A673 (cell line): ENCODE results near the gene NEURL1B. TPM values are rescaled to one million over a fixed set of nuclear protein-coding genes. Genes with fewer than 3 reads are reported as not detected.

Source experiments
- BruUV-seq: library from RNA; stranded (reverse); fragments of 400-500 nt; replicated peaks from 2 replicates; lab custom pipeline; 2021; lab: Mats Ljungman, UMichigan
- CTCF ChIA-PET: fragments of 300-600 bp; sonication (Branson Sonifier 250); formaldehyde crosslinking; loops from one replicate; lab custom pipeline; 2022; ENCODE audit warnings: antibody characterized with exemption; lab: Charles Lee
- POLR2A ChIA-PET: fragments of 300-600 bp; sonication (Branson Sonifier 250); formaldehyde crosslinking; loops from one replicate; lab custom pipeline; 2022; ENCODE audit warnings: antibody characterized with exemption; ENCODE audit not compliant: low non-redundant PET; lab: Charles Lee
- DNase-seq: peaks from one replicate; pipeline ENCODE4 v3.0.0-alpha.2; 2015; ENCODE audit warnings: low spot score
- H3K27ac ChIP-seq: fragments of 200-600 bp; sonication (generic); 2 replicates; pipeline ENCODE4 v1.5.1; 2016; ENCODE audit warnings: mixed run types, low read depth, mild to moderate bottlenecking, mixed read lengths, antibody characterized with exemption, low read length; ENCODE audit not compliant: poor library complexity, severe bottlenecking
- H3K27me3 ChIP-seq: fragments of 200-600 bp; sonication (generic); replicated peaks from 2 replicates; pipeline ENCODE4 v1.6.1; 2017; ENCODE audit warnings: mixed run types, low read depth, mild to moderate bottlenecking, mixed read lengths, antibody characterized with exemption, low read length; ENCODE audit not compliant: insufficient read depth, poor library complexity
- H3K36me3 ChIP-seq: fragments of 200-600 bp; sonication (generic); 2 replicates; pipeline ENCODE4 v1.6.1; 2016; ENCODE audit warnings: mixed run types, mild to moderate bottlenecking, mixed read lengths, antibody characterized with exemption, low read length; ENCODE audit not compliant: insufficient read depth, poor library complexity, severe bottlenecking
- H3K4me1 ChIP-seq: fragments of 200-600 bp; sonication (generic); 2 replicates; pipeline ENCODE4 v1.6.1; 2017; ENCODE audit warnings: mixed run types, mild to moderate bottlenecking, mixed read lengths, antibody characterized with exemption, low read length; ENCODE audit not compliant: insufficient read depth, poor library complexity, severe bottlenecking
- H3K4me3 ChIP-seq: fragments of 200-600 bp; sonication (generic); 2 replicates; pipeline ENCODE4 v1.5.1; 2016; ENCODE audit warnings: low read depth, mixed run types, mild to moderate bottlenecking, mixed read lengths, low read length; ENCODE audit not compliant: poor library complexity, severe bottlenecking
- H3K9me3 ChIP-seq: fragments of 200-600 bp; sonication (generic); 2 replicates; pipeline ENCODE4 v1.6.1; 2016; ENCODE audit warnings: mixed run types, low read depth, mild to moderate bottlenecking, mixed read lengths, antibody characterized with exemption, low read length; ENCODE audit not compliant: poor library complexity, severe bottlenecking
- CTCF ChIP-seq: fragments of 300-800, 200-600 bp; sonication (generic); conservative IDR thresholded peaks from 2 replicates; pipeline ENCODE4 v1.5.1; 2017; ENCODE audit warnings: low read depth, mild to moderate bottlenecking, antibody characterized with exemption, low read length, moderate library complexity, mixed read lengths
- EZH2 ChIP-seq: fragments of 200-600 bp; sonication (generic); IDR thresholded peaks from 2 replicates; pipeline ENCODE4 v1.6.1; 2017; ENCODE audit warnings: borderline replicate concordance, low read depth, mild to moderate bottlenecking, mixed read lengths, antibody characterized with exemption, low read length; ENCODE audit not compliant: poor library complexity, severe bottlenecking
- intact Hi-C: fragments of 100-400 bp; cut with micrococcal nuclease; formaldehyde crosslinking; loops from one replicate; pipeline ENCODE4 v1.10.0; 2022; ENCODE audit not compliant: unreplicated experiment
- total RNA-seq: library from RNA; stranded (reverse); gene quantifications from 2 replicates; pipeline ENCODE4 v1.2.3, GENCODE V29; 2021

Gene NEURL1B
- total RNA-seq, 1 experiment from 2014 or later = 5.1 TPM

- TF ChIP-seq CTCF (no peak), EZH2 (no peak)
- Histone ChIP-seq H3K36me3 (no peaks in the 10 kb centered on the region), H3K4me3 (no peak overlapping the region), H3K4me1 (no peaks in the 10 kb centered on the region), H3K27me3 (no peaks in the 10 kb centered on the region), H3K27ac (no peak overlapping the region), H3K9me3 (no peaks in the 10 kb centered on the region)
- CTCF ChIA-PET = no interaction called here
- POLR2A ChIA-PET = no interaction called here
- intact Hi-C loops = no loop called here
- BruUV-seq = no TSS peak
- no peak for DNase-seq
Observed at GRCh38 chr5:172669386-172670004, 28.4 kb downstream of the NEURL1B start.

- Histone ChIP-seq H3K9me3 (no peaks in the 10 kb centered on the region), H3K4me1 (no peaks in the 10 kb centered on the region), H3K36me3 (no peaks in the 10 kb centered on the region), H3K27ac (no peak overlapping the region), H3K27me3 (no peaks in the 10 kb centered on the region), H3K4me3 (no peak overlapping the region)
- BruUV-seq = no TSS peak
- no peak for TF ChIP-seq EZH2
- no peak for TF ChIP-seq CTCF
- CTCF ChIA-PET = no interaction called here
- POLR2A ChIA-PET = no interaction called here
- intact Hi-C loops = no loop called here
- DNase-seq = no peak
Observed at GRCh38 chr5:172670005-172670402, 28.9 kb downstream of the NEURL1B start.

- DNase-seq = no peak
- POLR2A ChIA-PET = no interaction called here
- no peak overlapping the region for H3K4me3 ChIP-seq
- no peak for TF ChIP-seq EZH2
- no peak for TF ChIP-seq CTCF
- no peaks in the 10 kb centered on the region for H3K36me3 ChIP-seq
- no TSS peak for BruUV-seq
- no peaks in the 10 kb centered on the region for H3K27me3 ChIP-seq
- no peaks in the 10 kb centered on the region for H3K9me3 ChIP-seq
- H3K27ac ChIP-seq = no peak overlapping the region
- H3K4me1 ChIP-seq = no peaks in the 10 kb centered on the region
- intact Hi-C loops = no loop called here
- CTCF ChIA-PET = no interaction called here
Observed at GRCh38 chr5:172670444-172670843, 29.4 kb downstream of the NEURL1B start.
